Ecto neural progenitor cell (in vitro differentiated cells): Measurements from ENCODE around the gene NR3C2.
"Not testable (repeated sequence)": the region's sequence is repeated elsewhere in the genome, so short reads cannot be mapped to it uniquely, and the experiment has no call there.

Experiments used
- DNase-seq: peaks from one replicate; pipeline ENCODE4 v3.0.0-alpha.2; 2018; ENCODE audit warnings: low spot score

NR3C2 gene

GRCh38 chr4:148216321-148216720 is 225.9 kb downstream of the NR3C2 start:
- no peak for DNase-seq

GRCh38 chr4:148215202-148215601 is 227.0 kb downstream of the NR3C2 start:
- DNase-seq: no peak

- DNase-seq: no peak
These were observed 227.6 kb downstream of the NR3C2 start for GRCh38 chr4:148214529-148215166.

GRCh38 chr4:148211533-148211932 is 230.7 kb downstream of the NR3C2 start:
- no peak for DNase-seq

GRCh38 chr4:148210661-148211060 is 231.6 kb downstream of the NR3C2 start:
- no peak for DNase-seq

GRCh38 chr4:148207068-148207467 is 235.1 kb downstream of the NR3C2 start:
- no peak for DNase-seq

GRCh38 chr4:148205476-148205875 is 236.7 kb downstream of the NR3C2 start:
- DNase-seq: no peak

- no peak for DNase-seq
These were observed 237.3 kb downstream of the NR3C2 start for GRCh38 chr4:148204892-148205291.

GRCh38 chr4:148204171-148204570 is 238.0 kb downstream of the NR3C2 start:
- DNase-seq: no peak

GRCh38 chr4:148203056-148203898 is 238.9 kb downstream of the NR3C2 start:
- no peak for DNase-seq

GRCh38 chr4:148200960-148201359 is 241.3 kb downstream of the NR3C2 start:
- no peak for DNase-seq

GRCh38 chr4:148196164-148196563 is 246.1 kb downstream of the NR3C2 start:
- no peak for DNase-seq

GRCh38 chr4:148192526-148192925 is 249.7 kb downstream of the NR3C2 start:
- DNase-seq: no peak

- DNase-seq: not testable (repeated sequence)
These were observed 254.6 kb downstream of the NR3C2 start for GRCh38 chr4:148187454-148188222.

- no peak for DNase-seq
These were observed 257.3 kb downstream of the NR3C2 start for GRCh38 chr4:148184922-148185321.

- no peak for DNase-seq
These were observed 259.8 kb downstream of the NR3C2 start for GRCh38 chr4:148182230-148182911.

GRCh38 chr4:148173397-148174017 is 268.7 kb downstream of the NR3C2 start:
- no peak for DNase-seq

GRCh38 chr4:148171596-148171995 is 270.6 kb downstream of the NR3C2 start:
- no peak for DNase-seq

- no peak for DNase-seq
These were observed 271.5 kb downstream of the NR3C2 start for GRCh38 chr4:148170408-148171365.

- no peak for DNase-seq
These were observed 276.1 kb downstream of the NR3C2 start for GRCh38 chr4:148166132-148166591.
